GM12878 (cell line): Measurements from ENCODE around the gene NTF4. TPM values are rescaled to one million over a fixed set of nuclear protein-coding genes. Genes with fewer than 3 reads are reported as not detected.

Experiments used
- EED ChIP-seq: sonication (generic); IDR thresholded peaks from 2 replicates; pipeline ENCODE4 v1.6.1; 2016; ENCODE audit warnings: antibody characterized with exemption, low read depth
- EGR1 ChIP-seq, 2 experiments: IDR thresholded peaks; 1 replicate in 1 of 2; 2 replicates in 1 of 2; pipeline ENCODE4 v1.6.1; 2011 to 2012; ENCODE audit warnings: low read depth in 2 of 2, low read length in 2 of 2, borderline replicate concordance in 1 of 2, mild to moderate bottlenecking in 1 of 2, moderate library complexity in 1 of 2
- FOS ChIP-seq: IDR thresholded peaks from 3 replicates; pipeline ENCODE4 v1.6.1; 2011; ENCODE audit warnings: borderline replicate concordance; ENCODE audit not compliant: insufficient read length; ENCODE audit errors: extremely low read depth
- GABPA ChIP-seq: IDR thresholded peaks from 2 replicates; pipeline ENCODE4 v1.6.1; 2014; ENCODE audit warnings: antibody characterized with exemption, low read depth, mild to moderate bottlenecking, inconsistent platforms
- HDAC6 ChIP-seq: fragments of 200-600 bp; sonication (generic); IDR thresholded peaks from one replicate; pipeline ENCODE4 v1.8.0; 2017; ENCODE audit warnings: antibody characterized with exemption; ENCODE audit not compliant: unreplicated experiment
- KLF5 ChIP-seq: fragments of 450-650 bp; IDR thresholded peaks from 2 replicates; pipeline ENCODE4 v1.6.1; 2014; ENCODE audit warnings: mild to moderate bottlenecking; ENCODE audit not compliant: partially characterized antibody
- NR2F1 ChIP-seq: fragments of 450-650 bp; conservative IDR thresholded peaks from 2 replicates; pipeline ENCODE4 v1.6.1; 2017; ENCODE audit warnings: mild to moderate bottlenecking
- POLR2AphosphoS2 ChIP-seq: IDR thresholded peaks from 2 replicates; pipeline ENCODE4 v1.6.1; 2011; ENCODE audit warnings: low read depth, mild to moderate bottlenecking, low read length, improper control_type of control experiment, moderate library complexity
- RUNX3 ChIP-seq: IDR thresholded peaks from 2 replicates; pipeline ENCODE4 v1.6.1; 2012; ENCODE audit warnings: low read length, inconsistent platforms
- SMC3 ChIP-seq: IDR thresholded peaks from 2 replicates; pipeline ENCODE4 v1.6.1; 2011; ENCODE audit warnings: low read length, improper control_type of control experiment, borderline replicate concordance
- SREBF2 ChIP-seq: IDR thresholded peaks from 2 replicates; pipeline ENCODE4 v1.6.1; 2012; ENCODE audit warnings: mild to moderate bottlenecking, low read length
- TCF12 ChIP-seq: IDR thresholded peaks from 2 replicates; pipeline ENCODE4 v1.6.1; 2011; ENCODE audit warnings: low read depth, mild to moderate bottlenecking, low read length
- ZBTB11 ChIP-seq: fragments of 450-650 bp; formaldehyde crosslinking; IDR thresholded peaks from 2 replicates; pipeline ENCODE4 v1.5.0; 2022; ENCODE audit warnings: mild to moderate bottlenecking, missing genetic modification characterization
- ZNF207 ChIP-seq: fragments of 450-650 bp; IDR thresholded peaks from 2 replicates; pipeline ENCODE4 v1.6.1; 2014; ENCODE audit warnings: antibody characterized with exemption, mild to moderate bottlenecking, borderline replicate concordance
- ZNF24 ChIP-seq: fragments of 450-650 bp; IDR thresholded peaks from 2 replicates; pipeline ENCODE4 v1.6.1; 2017; ENCODE audit warnings: antibody characterized with exemption, mild to moderate bottlenecking
- polyA plus RNA-seq, 11 experiments: library from polyadenylated mRNA; depleted of rRNA in 4 of 11; unstranded in 6 of 11; stranded (reverse) in 5 of 11; fragments of >200 nt; fragmentation: Nextera tagmentation in 4 of 11; fragmentation: Illumina TruSeq in 1 of 11; extraction: Ambion mirVana in 4 of 11; extraction: Trizol in 1 of 11; gene quantifications; 1 replicate in 1 of 11; 2 replicates in 10 of 11; pipeline versions ENCODE4 v1.2.1 to v1.2.3, GENCODE V29; 2011 to 2016; ENCODE audit warnings: inconsistent platforms in 2 of 11, missing spikeins in 2 of 11, low read depth in 1 of 11
- total RNA-seq, 4 experiments: library from RNA; depleted of rRNA in 3 of 4; stranded (reverse); fragments of >200 nt in 3 of 4; fragmentation: Illumina TruSeq in 1 of 4; extraction: Trizol in 1 of 4; gene quantifications; 2 replicates each; pipeline versions ENCODE4 v1.2.1 to v1.2.3, GENCODE V29; 2013 to 2021
- TF ChIP-seq, protein P1 (sequence below): IDR thresholded peaks from 2 replicates; pipeline ENCODE4 v1.6.1; 2012; ENCODE audit warnings: improper control_type of control experiment, low read depth, low read length; ENCODE audit not compliant: insufficient replicate concordance
- TF ChIP-seq, protein P2 (sequence below): fragments of 450-650 bp; IDR thresholded peaks from 2 replicates; pipeline ENCODE4 v1.6.1; 2017; ENCODE audit warnings: mild to moderate bottlenecking, moderate library complexity

The NTF4 gene
- total and polyA plus RNA-seq, 10 of the 15 experiments (the other 5 are each of a cell fraction or from before 2014, with no cell fraction given) = not detected

DNA sequence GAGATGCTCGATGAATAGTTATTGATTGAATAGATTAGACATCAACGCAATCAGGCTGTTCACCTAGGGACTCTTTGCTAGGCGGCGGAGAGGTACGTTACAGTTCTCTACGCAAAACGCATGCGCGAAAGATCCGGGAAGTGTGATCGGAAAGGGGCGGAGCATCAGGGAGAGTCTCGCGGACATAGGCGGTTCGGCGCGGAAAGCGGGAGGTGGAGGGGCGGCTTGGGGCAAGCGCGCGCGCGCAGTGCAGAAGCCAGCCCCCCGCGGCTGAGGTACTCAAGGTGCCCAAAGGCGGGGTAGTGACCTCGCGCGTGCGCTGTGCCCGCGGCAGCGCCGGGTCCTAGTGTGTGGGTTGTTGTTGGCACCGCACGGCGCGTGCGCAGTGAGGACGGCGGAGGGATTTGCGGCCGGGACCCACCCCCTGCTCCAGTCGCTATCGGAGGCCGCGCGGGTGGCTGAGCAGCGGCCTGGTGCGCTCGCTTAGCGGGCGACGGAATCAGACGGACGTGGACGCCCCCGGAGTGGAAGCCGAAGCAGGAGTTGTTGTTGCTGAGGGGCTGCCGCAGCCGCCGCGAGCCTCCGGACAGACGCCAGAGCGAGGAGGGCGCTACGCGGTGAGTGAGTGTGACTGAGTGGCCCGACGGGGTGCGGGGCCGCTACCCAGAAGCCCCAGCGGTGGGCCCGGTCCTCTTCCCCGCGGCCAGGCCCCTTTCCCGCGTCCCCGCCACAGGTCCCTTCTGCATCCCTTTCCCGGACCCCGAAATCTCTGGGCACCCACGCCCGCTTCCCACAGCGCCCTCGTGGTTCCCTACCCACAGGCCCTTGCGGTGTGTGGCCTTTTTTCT is 20.6 kb upstream of the NTF4 start, which contains the start of gene SNRNP70 (continued):
- TF ChIP-seq, protein P1, sequence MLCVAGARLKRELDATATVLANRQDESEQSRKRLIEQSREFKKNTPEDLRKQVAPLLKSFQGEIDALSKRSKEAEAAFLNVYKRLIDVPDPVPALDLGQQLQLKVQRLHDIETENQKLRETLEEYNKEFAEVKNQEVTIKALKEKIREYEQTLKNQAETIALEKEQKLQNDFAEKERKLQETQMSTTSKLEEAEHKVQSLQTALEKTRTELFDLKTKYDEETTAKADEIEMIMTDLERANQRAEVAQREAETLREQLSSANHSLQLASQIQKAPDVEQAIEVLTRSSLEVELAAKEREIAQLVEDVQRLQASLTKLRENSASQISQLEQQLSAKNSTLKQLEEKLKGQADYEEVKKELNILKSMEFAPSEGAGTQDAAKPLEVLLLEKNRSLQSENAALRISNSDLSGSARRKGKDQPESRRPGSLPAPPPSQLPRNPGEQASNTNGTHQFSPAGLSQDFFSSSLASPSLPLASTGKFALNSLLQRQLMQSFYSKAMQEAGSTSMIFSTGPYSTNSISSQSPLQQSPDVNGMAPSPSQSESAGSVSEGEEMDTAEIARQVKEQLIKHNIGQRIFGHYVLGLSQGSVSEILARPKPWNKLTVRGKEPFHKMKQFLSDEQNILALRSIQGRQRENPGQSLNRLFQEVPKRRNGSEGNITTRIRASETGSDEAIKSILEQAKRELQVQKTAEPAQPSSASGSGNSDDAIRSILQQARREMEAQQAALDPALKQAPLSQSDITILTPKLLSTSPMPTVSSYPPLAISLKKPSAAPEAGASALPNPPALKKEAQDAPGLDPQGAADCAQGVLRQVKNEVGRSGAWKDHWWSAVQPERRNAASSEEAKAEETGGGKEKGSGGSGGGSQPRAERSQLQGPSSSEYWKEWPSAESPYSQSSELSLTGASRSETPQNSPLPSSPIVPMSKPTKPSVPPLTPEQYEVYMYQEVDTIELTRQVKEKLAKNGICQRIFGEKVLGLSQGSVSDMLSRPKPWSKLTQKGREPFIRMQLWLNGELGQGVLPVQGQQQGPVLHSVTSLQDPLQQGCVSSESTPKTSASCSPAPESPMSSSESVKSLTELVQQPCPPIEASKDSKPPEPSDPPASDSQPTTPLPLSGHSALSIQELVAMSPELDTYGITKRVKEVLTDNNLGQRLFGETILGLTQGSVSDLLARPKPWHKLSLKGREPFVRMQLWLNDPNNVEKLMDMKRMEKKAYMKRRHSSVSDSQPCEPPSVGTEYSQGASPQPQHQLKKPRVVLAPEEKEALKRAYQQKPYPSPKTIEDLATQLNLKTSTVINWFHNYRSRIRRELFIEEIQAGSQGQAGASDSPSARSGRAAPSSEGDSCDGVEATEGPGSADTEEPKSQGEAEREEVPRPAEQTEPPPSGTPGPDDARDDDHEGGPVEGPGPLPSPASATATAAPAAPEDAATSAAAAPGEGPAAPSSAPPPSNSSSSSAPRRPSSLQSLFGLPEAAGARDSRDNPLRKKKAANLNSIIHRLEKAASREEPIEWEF = peak; percentile 55
- TF ChIP-seq SMC3 (no peak), EED (peak; percentile 18; the same call in 1 of the 2 replicates), RUNX3 (peak; percentile 80), POLR2AphosphoS2 (peak; percentile 79), FOS (no peak), ZBTB11 (CRISPR knock-in tag) (no peak), HDAC6 (peak; percentile 70), TCF12 (no peak), SREBF2 (no peak), KLF5 (peak; percentile 92), NR2F1 (peak; percentile 52; the same call in 1 of the 2 replicates), ZNF207 (peak; percentile 71; the same call in 1 of the 2 replicates), EGR1 (IDR thresholded peaks at IDR 0.05; ENCODE audit: borderline replicate concordance in 1 of 2, low read depth in 2 of 2, low read length in 2 of 2) (0 out of 3 replicates have a peak, but pooled peaks of 1 of the 2 experiments have one; percentile 51), GABPA (no peak), ZNF24 (no peak)
- TF ChIP-seq, protein P2, sequence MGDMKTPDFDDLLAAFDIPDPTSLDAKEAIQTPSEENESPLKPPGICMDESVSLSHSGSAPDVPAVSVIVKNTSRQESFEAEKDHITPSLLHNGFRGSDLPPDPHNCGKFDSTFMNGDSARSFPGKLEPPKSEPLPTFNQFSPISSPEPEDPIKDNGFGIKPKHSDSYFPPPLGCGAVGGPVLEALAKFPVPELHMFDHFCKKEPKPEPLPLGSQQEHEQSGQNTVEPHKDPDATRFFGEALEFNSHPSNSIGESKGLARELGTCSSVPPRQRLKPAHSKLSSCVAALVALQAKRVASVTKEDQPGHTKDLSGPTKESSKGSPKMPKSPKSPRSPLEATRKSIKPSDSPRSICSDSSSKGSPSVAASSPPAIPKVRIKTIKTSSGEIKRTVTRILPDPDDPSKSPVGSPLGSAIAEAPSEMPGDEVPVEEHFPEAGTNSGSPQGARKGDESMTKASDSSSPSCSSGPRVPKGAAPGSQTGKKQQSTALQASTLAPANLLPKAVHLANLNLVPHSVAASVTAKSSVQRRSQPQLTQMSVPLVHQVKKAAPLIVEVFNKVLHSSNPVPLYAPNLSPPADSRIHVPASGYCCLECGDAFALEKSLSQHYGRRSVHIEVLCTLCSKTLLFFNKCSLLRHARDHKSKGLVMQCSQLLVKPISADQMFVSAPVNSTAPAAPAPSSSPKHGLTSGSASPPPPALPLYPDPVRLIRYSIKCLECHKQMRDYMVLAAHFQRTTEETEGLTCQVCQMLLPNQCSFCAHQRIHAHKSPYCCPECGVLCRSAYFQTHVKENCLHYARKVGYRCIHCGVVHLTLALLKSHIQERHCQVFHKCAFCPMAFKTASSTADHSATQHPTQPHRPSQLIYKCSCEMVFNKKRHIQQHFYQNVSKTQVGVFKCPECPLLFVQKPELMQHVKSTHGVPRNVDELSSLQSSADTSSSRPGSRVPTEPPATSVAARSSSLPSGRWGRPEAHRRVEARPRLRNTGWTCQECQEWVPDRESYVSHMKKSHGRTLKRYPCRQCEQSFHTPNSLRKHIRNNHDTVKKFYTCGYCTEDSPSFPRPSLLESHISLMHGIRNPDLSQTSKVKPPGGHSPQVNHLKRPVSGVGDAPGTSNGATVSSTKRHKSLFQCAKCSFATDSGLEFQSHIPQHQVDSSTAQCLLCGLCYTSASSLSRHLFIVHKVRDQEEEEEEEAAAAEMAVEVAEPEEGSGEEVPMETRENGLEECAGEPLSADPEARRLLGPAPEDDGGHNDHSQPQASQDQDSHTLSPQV = no peak
